ENCODE measurements around the gene SYNGR2.

The SYNGR2 gene

DNA sequence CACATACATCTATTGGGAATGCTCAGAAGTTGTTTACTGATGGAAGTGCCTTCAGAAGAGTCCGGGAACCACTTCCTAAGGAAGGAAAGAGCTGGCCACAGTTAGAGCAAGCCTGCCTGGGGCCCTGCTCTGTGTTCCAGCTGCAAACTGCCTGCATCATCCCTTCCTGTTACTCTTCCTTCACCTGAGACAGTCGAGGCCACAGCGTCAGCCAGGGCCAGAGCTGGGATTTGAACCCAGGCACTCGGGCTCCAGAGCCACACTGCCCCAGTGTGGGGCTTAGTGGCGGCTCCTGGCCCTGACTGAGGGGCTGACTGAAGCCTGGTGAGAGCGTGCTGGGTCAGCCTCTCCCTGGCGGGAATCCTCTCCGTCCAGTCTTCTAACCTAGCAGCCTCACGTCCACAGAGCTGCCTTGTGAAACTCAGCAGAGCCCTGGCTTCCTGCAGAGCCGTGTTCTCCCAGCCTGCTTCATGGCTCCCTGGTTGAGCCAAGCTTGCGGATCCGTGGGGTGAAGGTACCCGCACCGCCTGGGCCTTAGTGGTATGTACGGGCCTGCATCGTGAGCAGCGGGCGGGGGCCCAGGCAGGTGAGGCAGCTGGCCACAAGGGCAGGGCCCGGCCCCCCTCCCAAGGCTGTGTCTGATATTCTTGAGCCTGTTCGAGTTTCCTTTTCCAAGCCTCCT, 26.8 kb upstream of the SYNGR2 start:
- no peak for TF ChIP-seq GLIS3 (CRISPR knock-in tag; IDR thresholded peaks at IDR 0.05)
- no peak for TF ChIP-seq OSR1 (CRISPR knock-in tag; IDR thresholded peaks at IDR 0.05)
- no peak for TF ChIP-seq ZFP3 (CRISPR knock-in tag; IDR thresholded peaks at IDR 0.05)
- no peak for TF ChIP-seq ZNF8 (CRISPR knock-in tag; IDR thresholded peaks at IDR 0.05)
- TF ChIP-seq ZNF565 (CRISPR knock-in tag; conservative IDR thresholded peaks at IDR 0.05; ENCODE audit: low read depth), result no peak
- no peak for TF ChIP-seq ARNTL (CRISPR knock-in tag; IDR thresholded peaks at IDR 0.05; ENCODE audit: borderline replicate concordance, low read depth)
- no peak for TF ChIP-seq ZC3H10 (CRISPR knock-in tag; IDR thresholded peaks at IDR 0.05)
- no peak for ATAC-seq

DNA sequence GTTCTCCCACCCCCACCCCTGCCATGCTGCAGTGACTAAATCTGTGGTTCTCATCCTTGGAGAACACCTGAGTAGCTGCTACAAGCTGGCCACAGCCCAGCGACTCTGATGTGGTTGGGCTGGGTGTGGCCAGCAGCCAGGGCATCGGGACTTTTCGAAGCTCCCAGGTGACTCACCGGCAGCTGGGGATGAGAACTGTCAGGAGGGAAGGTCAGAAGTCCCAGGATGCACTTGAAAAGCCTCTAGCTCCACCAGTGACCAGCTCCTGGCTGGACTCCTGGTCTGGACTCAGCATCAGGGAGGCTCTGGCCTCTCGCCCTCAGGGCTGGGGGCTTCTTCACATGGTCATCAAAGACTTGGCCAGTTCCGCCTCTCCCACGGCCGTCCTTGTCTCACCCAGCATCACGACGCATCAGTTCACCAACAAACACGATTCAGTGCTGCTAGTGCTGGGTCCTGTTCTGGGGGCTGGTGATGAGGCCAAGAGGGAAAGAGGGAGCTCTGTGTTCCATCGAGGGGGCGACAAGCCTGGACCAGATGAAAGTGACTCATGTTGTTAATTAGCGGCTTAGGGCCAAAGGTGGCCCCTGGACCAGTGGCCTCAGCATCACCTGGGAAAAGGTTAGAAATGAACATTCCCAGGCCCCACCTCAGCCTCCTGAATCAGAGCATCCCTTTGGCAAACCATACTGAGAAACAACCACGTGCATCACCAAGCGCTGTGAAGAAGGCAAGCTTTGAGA, 26.1 kb upstream of the SYNGR2 start:
- TF ChIP-seq CSDC2 (CRISPR knock-in tag; IDR thresholded peaks at IDR 0.05) (no peak), ZFP30 (CRISPR knock-in tag; IDR thresholded peaks at IDR 0.05) (no peak), RARB (CRISPR knock-in tag; IDR thresholded peaks at IDR 0.05) (no peak), ZNF565 (CRISPR knock-in tag; conservative IDR thresholded peaks at IDR 0.05; ENCODE audit: low read depth) (no peak), ZC3H10 (CRISPR knock-in tag; IDR thresholded peaks at IDR 0.05) (no peak), ARNTL (CRISPR knock-in tag; IDR thresholded peaks at IDR 0.05; ENCODE audit: borderline replicate concordance, low read depth) (no peak), ESRRG (CRISPR knock-in tag; IDR thresholded peaks at IDR 0.05) (no peak), GLIS3 (CRISPR knock-in tag; IDR thresholded peaks at IDR 0.05) (no peak), ISL1 (CRISPR knock-in tag; IDR thresholded peaks at IDR 0.05) (no peak), ZNF8 (CRISPR knock-in tag; IDR thresholded peaks at IDR 0.05) (no peak), PPARA (CRISPR knock-in tag; IDR thresholded peaks at IDR 0.05; ENCODE audit: borderline replicate concordance) (no peak), TCF4 (CRISPR knock-in tag; IDR thresholded peaks at IDR 0.05; ENCODE audit: borderline replicate concordance) (no peak), ZNF70 (CRISPR knock-in tag; IDR thresholded peaks at IDR 0.05) (no peak)
- TF ChIP-seq, protein P1, sequence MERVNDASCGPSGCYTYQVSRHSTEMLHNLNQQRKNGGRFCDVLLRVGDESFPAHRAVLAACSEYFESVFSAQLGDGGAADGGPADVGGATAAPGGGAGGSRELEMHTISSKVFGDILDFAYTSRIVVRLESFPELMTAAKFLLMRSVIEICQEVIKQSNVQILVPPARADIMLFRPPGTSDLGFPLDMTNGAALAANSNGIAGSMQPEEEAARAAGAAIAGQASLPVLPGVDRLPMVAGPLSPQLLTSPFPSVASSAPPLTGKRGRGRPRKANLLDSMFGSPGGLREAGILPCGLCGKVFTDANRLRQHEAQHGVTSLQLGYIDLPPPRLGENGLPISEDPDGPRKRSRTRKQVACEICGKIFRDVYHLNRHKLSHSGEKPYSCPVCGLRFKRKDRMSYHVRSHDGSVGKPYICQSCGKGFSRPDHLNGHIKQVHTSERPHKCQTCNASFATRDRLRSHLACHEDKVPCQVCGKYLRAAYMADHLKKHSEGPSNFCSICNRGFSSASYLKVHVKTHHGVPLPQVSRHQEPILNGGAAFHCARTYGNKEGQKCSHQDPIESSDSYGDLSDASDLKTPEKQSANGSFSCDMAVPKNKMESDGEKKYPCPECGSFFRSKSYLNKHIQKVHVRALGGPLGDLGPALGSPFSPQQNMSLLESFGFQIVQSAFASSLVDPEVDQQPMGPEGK (CRISPR knock-in tag; IDR thresholded peaks at IDR 0.05; ENCODE audit: borderline replicate concordance), result no peak
- TF ChIP-seq, protein P2, sequence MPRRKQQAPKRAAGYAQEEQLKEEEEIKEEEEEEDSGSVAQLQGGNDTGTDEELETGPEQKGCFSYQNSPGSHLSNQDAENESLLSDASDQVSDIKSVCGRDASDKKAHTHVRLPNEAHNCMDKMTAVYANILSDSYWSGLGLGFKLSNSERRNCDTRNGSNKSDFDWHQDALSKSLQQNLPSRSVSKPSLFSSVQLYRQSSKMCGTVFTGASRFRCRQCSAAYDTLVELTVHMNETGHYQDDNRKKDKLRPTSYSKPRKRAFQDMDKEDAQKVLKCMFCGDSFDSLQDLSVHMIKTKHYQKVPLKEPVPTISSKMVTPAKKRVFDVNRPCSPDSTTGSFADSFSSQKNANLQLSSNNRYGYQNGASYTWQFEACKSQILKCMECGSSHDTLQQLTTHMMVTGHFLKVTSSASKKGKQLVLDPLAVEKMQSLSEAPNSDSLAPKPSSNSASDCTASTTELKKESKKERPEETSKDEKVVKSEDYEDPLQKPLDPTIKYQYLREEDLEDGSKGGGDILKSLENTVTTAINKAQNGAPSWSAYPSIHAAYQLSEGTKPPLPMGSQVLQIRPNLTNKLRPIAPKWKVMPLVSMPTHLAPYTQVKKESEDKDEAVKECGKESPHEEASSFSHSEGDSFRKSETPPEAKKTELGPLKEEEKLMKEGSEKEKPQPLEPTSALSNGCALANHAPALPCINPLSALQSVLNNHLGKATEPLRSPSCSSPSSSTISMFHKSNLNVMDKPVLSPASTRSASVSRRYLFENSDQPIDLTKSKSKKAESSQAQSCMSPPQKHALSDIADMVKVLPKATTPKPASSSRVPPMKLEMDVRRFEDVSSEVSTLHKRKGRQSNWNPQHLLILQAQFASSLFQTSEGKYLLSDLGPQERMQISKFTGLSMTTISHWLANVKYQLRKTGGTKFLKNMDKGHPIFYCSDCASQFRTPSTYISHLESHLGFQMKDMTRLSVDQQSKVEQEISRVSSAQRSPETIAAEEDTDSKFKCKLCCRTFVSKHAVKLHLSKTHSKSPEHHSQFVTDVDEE (CRISPR knock-in tag; IDR thresholded peaks at IDR 0.05), result no peak
- TF ChIP-seq, protein P3, sequence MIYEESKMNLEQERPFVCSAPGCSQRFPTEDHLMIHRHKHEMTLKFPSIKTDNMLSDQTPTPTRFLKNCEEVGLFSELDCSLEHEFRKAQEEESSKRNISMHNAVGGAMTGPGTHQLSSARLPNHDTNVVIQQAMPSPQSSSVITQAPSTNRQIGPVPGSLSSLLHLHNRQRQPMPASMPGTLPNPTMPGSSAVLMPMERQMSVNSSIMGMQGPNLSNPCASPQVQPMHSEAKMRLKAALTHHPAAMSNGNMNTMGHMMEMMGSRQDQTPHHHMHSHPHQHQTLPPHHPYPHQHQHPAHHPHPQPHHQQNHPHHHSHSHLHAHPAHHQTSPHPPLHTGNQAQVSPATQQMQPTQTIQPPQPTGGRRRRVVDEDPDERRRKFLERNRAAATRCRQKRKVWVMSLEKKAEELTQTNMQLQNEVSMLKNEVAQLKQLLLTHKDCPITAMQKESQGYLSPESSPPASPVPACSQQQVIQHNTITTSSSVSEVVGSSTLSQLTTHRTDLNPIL (CRISPR knock-in tag; IDR thresholded peaks at IDR 0.05; ENCODE audit: low read depth), result no peak
- ATAC-seq, result no peak

DNA sequence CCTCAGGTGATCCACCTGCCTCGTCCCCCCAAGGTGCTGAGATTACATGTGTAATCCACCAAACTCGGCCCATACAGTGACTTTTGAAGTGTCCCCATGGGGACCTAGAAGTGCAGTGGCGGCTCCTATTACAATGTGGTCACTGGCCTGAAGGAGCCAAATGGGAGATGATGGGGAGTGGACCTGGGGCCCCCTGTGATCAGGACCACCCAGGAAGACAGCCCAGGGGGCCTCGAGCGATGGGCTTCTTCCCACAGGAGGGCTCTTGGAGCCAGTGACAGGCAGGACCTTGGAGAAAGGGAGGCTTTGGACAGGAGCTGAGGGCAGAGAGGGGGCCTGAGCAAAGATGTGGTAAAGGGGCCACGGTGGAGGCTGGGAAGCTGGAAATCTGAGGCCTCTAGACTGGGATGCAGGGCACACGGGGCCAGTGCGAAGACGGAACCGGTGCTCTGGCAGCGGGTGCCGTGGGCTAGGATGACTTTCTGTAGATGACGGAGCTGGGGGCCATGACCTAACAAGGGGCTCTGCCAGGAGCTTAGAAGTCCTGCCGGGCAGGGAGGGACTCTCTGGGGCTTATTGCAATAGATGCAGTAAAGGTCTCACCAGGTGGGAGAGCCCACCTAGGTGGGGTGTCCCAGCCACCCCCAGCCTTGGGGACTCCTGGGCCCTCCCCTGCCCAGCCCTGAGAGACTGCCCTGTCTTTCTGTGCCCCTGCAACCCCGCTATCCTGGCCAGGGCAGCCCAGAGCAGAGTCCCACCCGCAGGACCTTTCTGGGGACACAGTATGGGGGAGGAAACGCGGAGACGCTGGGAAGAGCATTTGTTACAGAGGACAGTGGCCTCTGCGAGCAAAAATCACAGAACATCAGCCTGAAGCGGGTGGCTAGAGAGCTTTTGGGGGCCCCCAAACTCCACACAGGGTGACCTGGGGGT, 24.9 kb upstream of the SYNGR2 start:
- no peak for ATAC-seq
- no peak for TF ChIP-seq ZC3H10 (CRISPR knock-in tag; IDR thresholded peaks at IDR 0.05)
- TF ChIP-seq BACH2 (CRISPR knock-in tag; IDR thresholded peaks at IDR 0.05; ENCODE audit: borderline replicate concordance), result no peak
- no peak for TF ChIP-seq TCF4 (CRISPR knock-in tag; IDR thresholded peaks at IDR 0.05; ENCODE audit: borderline replicate concordance)
- TF ChIP-seq, protein P1 (CRISPR knock-in tag; IDR thresholded peaks at IDR 0.05; ENCODE audit: borderline replicate concordance), result no peak
- TF ChIP-seq, protein P4, sequence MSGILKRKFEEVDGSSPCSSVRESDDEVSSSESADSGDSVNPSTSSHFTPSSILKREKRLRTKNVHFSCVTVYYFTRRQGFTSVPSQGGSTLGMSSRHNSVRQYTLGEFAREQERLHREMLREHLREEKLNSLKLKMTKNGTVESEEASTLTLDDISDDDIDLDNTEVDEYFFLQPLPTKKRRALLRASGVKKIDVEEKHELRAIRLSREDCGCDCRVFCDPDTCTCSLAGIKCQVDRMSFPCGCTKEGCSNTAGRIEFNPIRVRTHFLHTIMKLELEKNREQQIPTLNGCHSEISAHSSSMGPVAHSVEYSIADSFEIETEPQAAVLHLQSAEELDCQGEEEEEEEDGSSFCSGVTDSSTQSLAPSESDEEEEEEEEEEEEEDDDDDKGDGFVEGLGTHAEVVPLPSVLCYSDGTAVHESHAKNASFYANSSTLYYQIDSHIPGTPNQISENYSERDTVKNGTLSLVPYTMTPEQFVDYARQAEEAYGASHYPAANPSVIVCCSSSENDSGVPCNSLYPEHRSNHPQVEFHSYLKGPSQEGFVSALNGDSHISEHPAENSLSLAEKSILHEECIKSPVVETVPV (CRISPR knock-in tag; IDR thresholded peaks at IDR 0.05), result no peak
- TF ChIP-seq, protein P2 (CRISPR knock-in tag; IDR thresholded peaks at IDR 0.05), result no peak
- no peak for TF ChIP-seq SNAI2 (CRISPR knock-in tag; IDR thresholded peaks at IDR 0.05)
- no peak for TF ChIP-seq TOX (CRISPR knock-in tag; IDR thresholded peaks at IDR 0.05; ENCODE audit: borderline replicate concordance)
- no peak for TF ChIP-seq OSR1 (CRISPR knock-in tag; IDR thresholded peaks at IDR 0.05)
- TF ChIP-seq ZNF565 (CRISPR knock-in tag; conservative IDR thresholded peaks at IDR 0.05; ENCODE audit: low read depth), result no peak
- no peak for TF ChIP-seq RARB (CRISPR knock-in tag; IDR thresholded peaks at IDR 0.05)
